Measurements from ENCODE around the gene FASTKD2.

GRCh38 chr2:206804326-206804725 is 38.9 kb downstream of the FASTKD2 start:
- TF ChIP-seq POLR2AphosphoS5 (IDR thresholded peaks at IDR 0.05), result no peak
- TF ChIP-seq, protein P1, sequence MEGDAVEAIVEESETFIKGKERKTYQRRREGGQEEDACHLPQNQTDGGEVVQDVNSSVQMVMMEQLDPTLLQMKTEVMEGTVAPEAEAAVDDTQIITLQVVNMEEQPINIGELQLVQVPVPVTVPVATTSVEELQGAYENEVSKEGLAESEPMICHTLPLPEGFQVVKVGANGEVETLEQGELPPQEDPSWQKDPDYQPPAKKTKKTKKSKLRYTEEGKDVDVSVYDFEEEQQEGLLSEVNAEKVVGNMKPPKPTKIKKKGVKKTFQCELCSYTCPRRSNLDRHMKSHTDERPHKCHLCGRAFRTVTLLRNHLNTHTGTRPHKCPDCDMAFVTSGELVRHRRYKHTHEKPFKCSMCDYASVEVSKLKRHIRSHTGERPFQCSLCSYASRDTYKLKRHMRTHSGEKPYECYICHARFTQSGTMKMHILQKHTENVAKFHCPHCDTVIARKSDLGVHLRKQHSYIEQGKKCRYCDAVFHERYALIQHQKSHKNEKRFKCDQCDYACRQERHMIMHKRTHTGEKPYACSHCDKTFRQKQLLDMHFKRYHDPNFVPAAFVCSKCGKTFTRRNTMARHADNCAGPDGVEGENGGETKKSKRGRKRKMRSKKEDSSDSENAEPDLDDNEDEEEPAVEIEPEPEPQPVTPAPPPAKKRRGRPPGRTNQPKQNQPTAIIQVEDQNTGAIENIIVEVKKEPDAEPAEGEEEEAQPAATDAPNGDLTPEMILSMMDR (IDR thresholded peaks at IDR 0.05), result no peak
- no peak for TF ChIP-seq POLR2A (IDR thresholded peaks at IDR 0.05)
- TF ChIP-seq EP300 (IDR thresholded peaks at IDR 0.05; ENCODE audit: low read depth), result no peak
